CD14-positive monocyte (primary cell): ENCODE results near the gene SLC17A4. TPM values are rescaled to one million over a fixed set of nuclear protein-coding genes. Genes with fewer than 3 reads are reported as not detected.

Experiments used
- DNase-seq, 3 donors: peaks; one replicate each; pipeline ENCODE4 v3.0.0-alpha.2; 2011 to 2022
- H2AFZ ChIP-seq: 2 replicates; pipeline ENCODE4 v1.6.0; 2012; ENCODE audit warnings: mild to moderate bottlenecking, low read depth, low read length, inconsistent platforms; ENCODE audit not compliant: insufficient read depth, poor library complexity, severe bottlenecking
- H3K27ac ChIP-seq, 2 donors: 1 replicate in 1 of 2; 2 replicates in 1 of 2; pipeline ENCODE4 v1.5.1; 2012 to 2013; ENCODE audit warnings: low read length in 2 of 2, control low read depth in 1 of 2, inconsistent platforms in 1 of 2, low read depth in 1 of 2, mild to moderate bottlenecking in 1 of 2
- H3K27me3 ChIP-seq, 2 donors: one replicate each; pipeline versions ENCODE4 v1.6.0 to v1.6.1; 2011 to 2013; ENCODE audit warnings: low read length in 2 of 2; ENCODE audit not compliant: control insufficient read depth in 2 of 2, insufficient read depth in 2 of 2
- H3K36me3 ChIP-seq, 2 donors: replicated peaks in 1 of 2; 1 replicate in 1 of 2; 2 replicates in 1 of 2; pipeline versions ENCODE4 v1.5.1 to v1.6.1; 2012 to 2013; ENCODE audit warnings: low read length in 2 of 2, control low read depth in 1 of 2, inconsistent platforms in 1 of 2, mild to moderate bottlenecking in 1 of 2; ENCODE audit not compliant: insufficient read depth in 2 of 2, control insufficient read depth in 1 of 2
- H3K4me1 ChIP-seq, 2 donors: 1 replicate in 1 of 2; 2 replicates in 1 of 2; pipeline versions ENCODE4 v1.5.1 to v1.6.1; 2012 to 2013; ENCODE audit warnings: low read length in 2 of 2, control low read depth in 1 of 2, inconsistent platforms in 1 of 2, mild to moderate bottlenecking in 1 of 2, moderate library complexity in 1 of 2; ENCODE audit not compliant: insufficient read depth in 2 of 2, control insufficient read depth in 1 of 2
- H3K4me2 ChIP-seq: replicated peaks from 2 replicates; pipeline ENCODE3; 2012; ENCODE audit warnings: low read length, moderate library complexity, mild to moderate bottlenecking; ENCODE audit not compliant: poor library complexity, severe bottlenecking; ENCODE audit errors: extremely low read depth
- H3K4me3 ChIP-seq, 3 experiments: fragments of 200-600 bp in 1 of 3; sonication (generic) in 1 of 3; replicated peaks in 1 of 3; 1 replicate in 2 of 3; 2 replicates in 1 of 3; pipeline ENCODE4 v1.5.1; 2011 to 2013; ENCODE audit warnings: low read length in 3 of 3, mild to moderate bottlenecking in 3 of 3, control low read depth in 2 of 3, low read depth in 2 of 3, inconsistent platforms in 1 of 3, moderate library complexity in 1 of 3
- H3K79me2 ChIP-seq: 2 replicates; pipeline ENCODE4 v1.6.0; 2012; ENCODE audit warnings: mild to moderate bottlenecking, control low read depth, inconsistent platforms, low read length, moderate library complexity; ENCODE audit not compliant: insufficient read depth
- H3K9ac ChIP-seq: 2 replicates; pipeline ENCODE4 v1.6.0; 2017; ENCODE audit warnings: low read length, mild to moderate bottlenecking; ENCODE audit not compliant: insufficient read depth, poor library complexity, severe bottlenecking
- H3K9me3 ChIP-seq, 2 donors: replicated peaks in 1 of 2; 1 replicate in 1 of 2; 2 replicates in 1 of 2; pipeline versions ENCODE4 v1.5.1 to v1.6.1; 2012 to 2013; ENCODE audit warnings: low read length in 2 of 2, control low read depth in 1 of 2; ENCODE audit not compliant: control insufficient read depth in 1 of 2, insufficient read depth in 1 of 2
- H4K20me1 ChIP-seq: 2 replicates; pipeline ENCODE4 v1.6.0; 2012; ENCODE audit warnings: mild to moderate bottlenecking, low read length, control low read depth, moderate library complexity; ENCODE audit not compliant: insufficient read depth
- H3K27ac Mint-ChIP-seq, 7 donors: one replicate each; pipeline ENCODE4 v1.8.0; 2020; ENCODE audit warnings: mild to moderate bottlenecking in 7 of 7, mixed read lengths in 7 of 7, moderate library complexity in 6 of 7, inconsistent platforms in 2 of 7
- H3K27me3 Mint-ChIP-seq, 3 donors: one replicate each; pipeline ENCODE4 v1.8.0; 2021 to 2022; ENCODE audit warnings: low read depth in 3 of 3, mild to moderate bottlenecking in 3 of 3, mixed read lengths in 3 of 3, moderate library complexity in 3 of 3, inconsistent platforms in 1 of 3
- H3K36me3 Mint-ChIP-seq, 2 donors: one replicate each; pipeline ENCODE4 v1.8.0; 2020; ENCODE audit warnings: mixed read lengths in 2 of 2, inconsistent platforms in 1 of 2, mild to moderate bottlenecking in 1 of 2
- H3K4me1 Mint-ChIP-seq: one replicate; pipeline ENCODE4 v1.8.0; 2020; ENCODE audit warnings: mild to moderate bottlenecking, mixed read lengths
- H3K4me3 Mint-ChIP-seq, 2 donors: one replicate each; pipeline ENCODE4 v1.8.0; 2020; ENCODE audit warnings: mild to moderate bottlenecking in 2 of 2, mixed read lengths in 2 of 2, moderate library complexity in 1 of 2
- H3K9me3 Mint-ChIP-seq, 7 donors: one replicate each; pipeline ENCODE4 v1.8.0; 2020 to 2022; ENCODE audit warnings: mixed read lengths in 7 of 7, mild to moderate bottlenecking in 6 of 7, moderate library complexity in 6 of 7, inconsistent platforms in 2 of 7
- WGBS: methylation state at CpG from one replicate; pipeline ENCODE4 v1.1.5; 2013; ENCODE audit warnings: missing lambda C conversion rate; ENCODE audit not compliant: insufficient coverage; 5-methylcytosine and 5-hydroxymethylcytosine counted together
- intact Hi-C, 2 donors: fragments of 100-400 bp; cut with micrococcal nuclease; formaldehyde crosslinking; loops; one replicate each; pipeline versions ENCODE4 v1.15.0 to v1.15.1; 2023
- polyA plus RNA-seq, 3 donors: library from polyadenylated mRNA; depleted of rRNA in 1 of 3; unstranded in 2 of 3; stranded (reverse) in 1 of 3; fragments of 300-500 nt in 2 of 3; fragments of >200 nt in 1 of 3; fragmentation: Illumina TruSeq in 2 of 3; gene quantifications; 1 replicate in 2 of 3; 2 replicates in 1 of 3; pipeline ENCODE4 v1.2.3, GENCODE V29; 2012 to 2021
- TF ChIP-seq, protein P1 (sequence below): fragments of 200-600 bp; IDR thresholded peaks from one replicate; pipeline ENCODE4 v1.8.0; 2022; ENCODE audit warnings: antibody characterized with exemption, mild to moderate bottlenecking

SLC17A4 gene
- polyA plus RNA-seq, 3 donors = not detected

DNA sequence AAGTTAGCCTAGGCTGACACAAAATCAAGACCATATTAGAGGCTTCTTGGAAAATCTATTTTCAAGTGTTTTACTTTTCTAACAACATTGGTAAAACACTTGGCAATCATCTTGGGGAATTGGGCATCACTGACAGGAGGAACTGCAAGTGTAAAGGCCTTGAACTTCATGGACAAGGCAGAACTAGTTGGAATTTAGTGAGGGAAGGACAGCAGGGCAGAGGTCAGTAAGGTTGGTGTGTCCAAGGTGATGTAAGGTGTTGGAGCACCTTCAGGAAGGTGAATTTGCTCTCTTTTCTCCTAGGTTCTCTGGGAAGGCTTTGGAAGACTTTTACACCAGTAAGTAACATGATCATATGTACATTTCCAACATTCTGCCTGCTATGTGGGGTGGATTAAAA lies 1.5 kb upstream of the SLC17A4 start:
- no peak overlapping the region for H2AFZ ChIP-seq
- no peaks in the 10 kb centered on the region for H3K36me3 ChIP-seq
- H3K27me3 Mint-ChIP-seq = peaks cover 0 to 1% (median 0%) of the 10 kb centered on the region in 3 donors
- no peak for DNase-seq
- intact Hi-C loops = no loop called here
- TF ChIP-seq, protein P1, sequence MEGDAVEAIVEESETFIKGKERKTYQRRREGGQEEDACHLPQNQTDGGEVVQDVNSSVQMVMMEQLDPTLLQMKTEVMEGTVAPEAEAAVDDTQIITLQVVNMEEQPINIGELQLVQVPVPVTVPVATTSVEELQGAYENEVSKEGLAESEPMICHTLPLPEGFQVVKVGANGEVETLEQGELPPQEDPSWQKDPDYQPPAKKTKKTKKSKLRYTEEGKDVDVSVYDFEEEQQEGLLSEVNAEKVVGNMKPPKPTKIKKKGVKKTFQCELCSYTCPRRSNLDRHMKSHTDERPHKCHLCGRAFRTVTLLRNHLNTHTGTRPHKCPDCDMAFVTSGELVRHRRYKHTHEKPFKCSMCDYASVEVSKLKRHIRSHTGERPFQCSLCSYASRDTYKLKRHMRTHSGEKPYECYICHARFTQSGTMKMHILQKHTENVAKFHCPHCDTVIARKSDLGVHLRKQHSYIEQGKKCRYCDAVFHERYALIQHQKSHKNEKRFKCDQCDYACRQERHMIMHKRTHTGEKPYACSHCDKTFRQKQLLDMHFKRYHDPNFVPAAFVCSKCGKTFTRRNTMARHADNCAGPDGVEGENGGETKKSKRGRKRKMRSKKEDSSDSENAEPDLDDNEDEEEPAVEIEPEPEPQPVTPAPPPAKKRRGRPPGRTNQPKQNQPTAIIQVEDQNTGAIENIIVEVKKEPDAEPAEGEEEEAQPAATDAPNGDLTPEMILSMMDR = no peak
- H3K9me3 ChIP-seq = no peaks in the 10 kb centered on the region
- H3K27ac Mint-ChIP-seq = no peak overlapping the region
- no peaks in the 10 kb centered on the region for H3K79me2 ChIP-seq
- no peak overlapping the region for H3K27ac ChIP-seq
- no peak overlapping the region for H3K4me3 ChIP-seq
- no peak overlapping the region for H3K4me2 ChIP-seq
- H3K9ac ChIP-seq = no peak overlapping the region
- no peak overlapping the region for H3K4me3 Mint-ChIP-seq
- H3K4me1 Mint-ChIP-seq = peaks cover 4% of the 10 kb centered on the region
- no peaks in the 10 kb centered on the region for H3K36me3 Mint-ChIP-seq
- no peaks in the 10 kb centered on the region for H4K20me1 ChIP-seq
- no peaks in the 10 kb centered on the region for H3K9me3 Mint-ChIP-seq
- no peaks in the 10 kb centered on the region for H3K27me3 ChIP-seq
- H3K4me1 ChIP-seq = peaks cover 0 to 5% of the 10 kb centered on the region in 2 donors

DNA sequence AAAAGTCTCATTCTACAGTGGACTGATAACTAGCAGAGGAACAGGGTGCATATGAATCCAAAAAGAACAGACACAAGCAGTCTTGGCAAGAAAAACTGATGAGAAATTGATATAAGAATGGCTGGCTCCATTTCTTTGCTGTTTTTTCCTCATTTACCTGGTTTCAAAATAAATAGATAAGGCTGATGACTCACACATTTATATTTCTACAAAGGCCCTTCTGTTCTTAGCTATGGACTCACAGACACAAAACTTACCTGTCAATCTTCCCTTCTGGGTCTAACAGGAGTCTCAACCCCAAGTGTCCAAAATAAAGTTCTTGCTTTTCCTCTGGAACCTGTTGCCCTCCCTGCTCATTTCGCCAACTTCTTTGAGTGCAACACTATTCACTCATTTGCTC lies 941 bp downstream of the SLC17A4 start:
- H3K27ac Mint-ChIP-seq = no peak overlapping the region
- intact Hi-C loops = no loop called here
- H3K79me2 ChIP-seq = no peaks in the 10 kb centered on the region
- no peaks in the 10 kb centered on the region for H4K20me1 ChIP-seq
- H3K9me3 ChIP-seq = no peaks in the 10 kb centered on the region
- no peaks in the 10 kb centered on the region for H3K36me3 Mint-ChIP-seq
- no peak overlapping the region for H3K4me3 ChIP-seq
- no peaks in the 10 kb centered on the region for H3K9me3 Mint-ChIP-seq
- no peaks in the 10 kb centered on the region for H3K36me3 ChIP-seq
- TF ChIP-seq, protein P1 = no peak
- H3K4me2 ChIP-seq = no peak overlapping the region
- H3K27me3 Mint-ChIP-seq = no peaks in the 10 kb centered on the region
- no peaks in the 10 kb centered on the region for H3K4me1 ChIP-seq
- no peaks in the 10 kb centered on the region for H3K27me3 ChIP-seq
- H3K27ac ChIP-seq = no peak overlapping the region
- H2AFZ ChIP-seq = no peak overlapping the region
- no peak overlapping the region for H3K4me3 Mint-ChIP-seq
- no CpG with 5 or more reads among the region's 1 CpG for WGBS
- no peaks in the 10 kb centered on the region for H3K4me1 Mint-ChIP-seq
- H3K9ac ChIP-seq = no peak overlapping the region
- no peak for DNase-seq
